HG02678 (cell line): ENCODE results near the gene PLEKHA1.

Source experiments
- ATAC-seq: cut with Tn5 transposase; IDR thresholded peaks from one replicate; pipeline ENCODE4 v1.9.1; 2021; ENCODE audit warnings: mild to moderate bottlenecking, moderate library complexity; ENCODE audit not compliant: unreplicated experiment

Gene PLEKHA1

DNA sequence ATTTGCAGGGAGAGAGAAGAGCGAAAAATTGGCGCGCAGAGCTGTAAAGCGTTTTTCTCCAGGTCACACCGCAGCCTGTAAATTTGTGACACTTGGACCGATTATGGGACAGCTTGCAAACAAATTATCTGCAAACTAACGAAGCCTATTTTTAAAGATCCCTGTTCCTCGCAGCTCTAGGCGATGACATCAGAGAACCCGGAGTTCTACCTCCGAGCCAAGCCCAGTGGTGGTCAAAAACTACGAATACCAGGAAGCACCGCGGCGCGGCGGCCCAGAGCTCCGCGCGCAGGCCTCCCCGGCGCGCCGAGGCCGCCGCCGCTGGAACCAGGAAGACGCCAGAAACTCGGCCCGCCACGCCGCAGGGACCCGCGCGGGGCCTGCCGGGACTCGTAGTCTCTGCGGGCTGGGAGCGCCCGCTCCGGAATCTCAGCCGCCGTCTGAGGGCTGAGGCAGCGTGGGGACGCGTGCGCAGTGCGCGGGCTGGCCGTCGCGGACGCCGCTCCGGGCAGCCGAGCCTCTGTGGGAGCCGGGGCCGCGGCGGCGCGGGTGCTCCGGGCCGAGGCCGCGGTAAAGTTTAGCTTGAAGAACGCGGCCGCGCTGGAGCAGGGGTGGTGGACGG is at the start of gene PLEKHA1:
Gene PLEKHA1, plus strand, starts transcription at position 472 of the 622 bp plus-strand sequence. CDS start 18,493 bp downstream, outside the sequence.
- peak; percentile 89 for ATAC-seq

DNA sequence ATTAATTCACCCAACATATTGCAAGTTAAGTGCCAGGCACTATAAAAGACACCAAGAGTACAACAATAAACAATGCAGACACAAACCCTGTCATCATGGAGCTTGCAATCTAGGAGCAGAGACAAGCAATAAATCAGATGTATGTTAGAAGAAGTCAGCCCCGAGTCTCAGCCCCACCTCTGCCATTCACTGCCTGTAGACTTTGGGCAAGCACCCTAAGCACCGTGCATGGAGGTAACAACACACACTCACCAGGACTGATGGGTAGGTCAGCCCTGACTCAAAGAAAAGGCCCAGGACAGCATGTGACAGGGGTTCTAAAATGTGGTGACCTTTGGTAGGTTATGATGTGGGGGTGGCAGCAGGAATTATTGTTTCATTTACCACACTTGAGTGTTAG is 49.3 kb upstream of the PLEKHA1 start:
- no peak for ATAC-seq

DNA sequence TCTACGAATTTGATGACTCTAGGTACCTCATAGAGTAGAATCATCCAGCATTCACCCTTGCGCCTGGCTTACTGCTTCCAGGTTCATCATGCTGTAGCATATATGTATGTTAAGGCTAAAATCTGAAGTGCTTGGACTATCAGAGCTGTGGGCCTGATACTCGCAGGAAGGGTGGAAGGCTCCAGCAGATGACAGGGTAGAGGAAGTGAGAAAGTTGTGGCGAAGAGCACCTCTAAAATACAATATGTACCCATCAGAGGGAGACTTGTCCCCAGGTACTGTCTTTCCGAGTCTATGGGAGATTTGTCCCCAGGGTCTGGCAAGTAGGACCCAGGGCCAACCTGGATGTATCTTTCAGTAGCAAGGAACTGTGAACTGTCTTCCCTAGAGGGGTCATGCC is 48.1 kb upstream of the PLEKHA1 start:
- ATAC-seq, result peak; percentile 62

DNA sequence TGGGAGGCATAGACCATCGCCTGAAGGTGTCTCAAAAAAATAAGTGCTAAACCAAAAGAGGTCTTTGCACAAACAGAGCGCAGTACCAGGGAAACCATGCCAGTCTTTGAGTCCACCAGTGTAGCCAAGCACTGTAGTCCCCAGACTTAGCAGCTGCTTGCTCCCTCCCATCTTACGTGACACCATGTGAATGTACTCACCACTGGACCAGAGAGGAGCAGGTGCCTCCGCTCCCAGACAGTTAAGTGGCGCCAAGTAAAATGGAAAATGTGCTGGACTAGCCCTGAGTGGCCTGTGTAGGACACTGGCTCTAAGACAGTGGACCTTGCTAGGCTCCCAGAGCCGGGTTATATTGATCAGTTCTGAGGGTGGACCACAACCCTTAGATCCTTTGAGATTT is 47.7 kb upstream of the PLEKHA1 start:
- no peak for ATAC-seq

DNA sequence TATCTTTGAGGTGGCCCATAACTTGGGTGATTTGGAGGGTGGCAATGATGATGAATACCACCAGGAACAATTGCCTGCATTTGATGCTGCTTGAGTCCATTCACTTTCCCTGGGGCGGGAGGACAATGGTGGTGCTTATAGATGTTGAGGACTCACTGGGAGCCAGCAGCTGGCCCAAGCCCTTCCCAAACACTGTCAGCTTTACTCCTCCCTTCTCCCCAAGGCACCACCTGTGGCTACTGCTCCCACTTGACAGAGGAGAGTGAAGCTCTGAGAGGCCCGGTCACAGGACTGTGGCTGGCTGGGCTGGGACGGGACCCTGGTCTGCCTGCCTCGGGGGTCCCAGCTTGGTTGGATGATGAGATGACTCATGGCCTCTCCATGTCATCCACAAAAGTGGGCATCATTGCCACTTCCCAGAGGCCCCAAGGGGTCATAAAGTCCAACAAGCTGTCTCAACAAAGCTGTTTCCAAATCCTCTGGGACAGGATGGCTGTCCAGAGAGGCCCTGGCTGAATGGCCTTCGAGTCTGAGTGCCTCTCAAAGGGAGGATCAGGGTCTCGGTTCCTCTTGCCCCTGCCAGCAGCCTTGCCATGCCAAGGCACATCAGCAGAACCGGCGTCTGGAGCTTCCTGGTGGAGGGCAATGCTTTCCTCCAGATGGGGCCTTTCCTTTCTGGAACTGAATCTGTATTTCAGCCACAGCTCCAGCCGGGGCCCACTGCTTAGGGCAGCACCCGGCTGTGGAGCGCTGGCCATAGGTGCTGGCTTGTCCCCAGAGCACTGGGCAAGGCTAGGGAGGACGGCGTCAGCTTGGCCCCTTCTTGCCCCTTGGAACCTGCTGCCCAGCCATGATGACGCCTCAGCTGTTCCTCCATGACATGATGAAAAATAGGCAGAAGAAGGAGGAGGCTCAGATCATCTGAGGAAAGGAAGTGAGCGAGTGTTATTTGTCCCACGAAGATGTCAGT is 47.0 kb upstream of the PLEKHA1 start:
- ATAC-seq, result no peak

DNA sequence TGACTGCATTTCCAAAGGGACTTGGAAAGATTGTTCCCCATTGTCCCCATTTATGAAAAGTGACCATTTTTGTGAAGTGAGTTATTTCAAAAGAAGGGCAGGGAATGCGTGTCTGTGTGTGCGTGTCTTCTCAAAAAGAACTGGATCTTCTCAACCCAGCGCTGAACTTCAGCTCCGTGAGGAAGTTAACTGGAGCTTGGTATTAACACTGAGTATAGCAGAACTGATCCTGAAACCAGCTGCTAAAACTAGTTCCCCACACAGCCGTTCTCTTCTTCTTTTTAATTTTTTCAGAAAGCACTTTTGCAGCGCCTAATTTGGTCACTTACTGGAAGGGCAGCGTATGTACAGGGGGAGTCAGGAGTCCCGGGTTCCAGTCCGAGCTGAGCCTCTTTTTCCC is 45.8 kb upstream of the PLEKHA1 start:
- no peak for ATAC-seq

DNA sequence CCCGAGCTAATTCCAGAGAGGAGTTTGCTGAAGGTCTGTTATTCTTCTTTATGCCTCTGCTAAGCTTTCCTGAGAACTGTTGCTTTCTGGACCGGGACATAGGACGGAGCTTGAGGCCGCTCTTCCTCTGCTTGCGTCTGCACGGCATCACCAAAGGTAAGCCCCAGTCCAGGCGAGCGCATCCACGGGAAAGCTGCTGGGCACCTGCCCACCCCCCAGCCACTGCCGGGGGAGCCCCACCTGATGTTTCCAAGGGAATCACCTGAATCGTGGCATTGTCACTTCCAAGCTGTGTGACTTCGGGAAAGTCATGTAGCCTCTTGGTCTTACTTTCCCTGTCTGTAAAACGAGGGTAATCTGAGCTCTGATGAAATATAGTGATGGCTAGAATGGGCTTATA is 45.1 kb upstream of the PLEKHA1 start:
- ATAC-seq, result no peak

DNA sequence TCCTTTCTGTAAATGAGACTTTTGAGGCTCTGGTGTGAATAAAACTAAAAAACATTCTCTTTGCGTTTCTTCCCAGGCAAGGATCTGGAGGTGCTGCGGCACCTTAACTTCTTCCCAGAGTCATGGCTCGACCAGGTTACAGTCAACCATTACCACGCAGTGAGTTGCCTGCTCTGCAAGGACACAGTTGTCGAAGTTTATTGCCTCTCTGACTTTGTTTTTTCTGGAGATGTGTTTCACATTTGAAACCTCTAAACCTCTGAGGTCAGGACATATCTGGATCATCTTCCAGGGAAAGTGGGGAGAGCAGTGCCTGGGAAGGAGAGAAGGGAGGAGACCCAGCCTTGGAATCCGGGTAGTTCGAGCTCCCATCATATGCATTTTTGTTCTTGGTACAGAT is 43.4 kb upstream of the PLEKHA1 start:
- no peak for ATAC-seq

DNA sequence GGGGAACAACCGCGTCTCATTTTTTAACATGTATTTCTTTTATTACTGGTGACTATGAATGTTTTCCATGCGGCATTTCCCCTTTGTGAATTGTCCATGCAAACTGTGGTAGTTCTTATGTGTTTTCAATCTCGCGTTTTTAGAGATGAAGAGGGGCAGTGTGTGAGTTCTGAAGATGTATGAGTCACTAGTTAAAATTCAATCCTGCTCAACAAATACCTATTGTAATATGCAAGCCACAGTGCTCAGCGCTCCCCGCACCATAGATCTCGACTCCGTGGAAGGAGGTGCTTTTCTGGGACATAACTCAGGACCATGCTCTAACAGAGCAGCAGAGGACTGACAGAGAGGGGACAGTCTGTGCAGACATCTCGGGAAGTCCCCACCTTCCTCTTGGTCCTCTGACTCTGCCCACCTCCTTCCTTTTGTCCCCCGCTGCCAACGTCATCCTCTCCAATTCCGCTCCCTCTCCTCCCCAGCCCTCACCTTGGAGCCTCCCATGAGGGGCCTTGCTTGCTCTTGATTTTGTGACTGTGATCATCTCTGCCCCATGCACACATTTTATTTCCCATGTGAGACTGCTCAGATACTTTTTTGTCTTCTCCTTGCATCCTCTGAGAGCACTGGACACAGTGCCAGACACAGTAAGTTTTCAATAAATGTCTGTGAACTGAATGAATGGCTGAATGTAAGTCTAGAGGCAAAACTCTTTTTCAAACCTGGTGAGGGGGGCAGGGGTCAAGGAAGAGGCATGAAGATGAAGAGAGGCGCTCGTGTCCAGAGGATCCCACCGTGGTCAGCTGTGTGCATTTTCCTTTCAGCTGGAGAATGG is 42.7 kb upstream of the PLEKHA1 start:
- no peak for ATAC-seq

DNA sequence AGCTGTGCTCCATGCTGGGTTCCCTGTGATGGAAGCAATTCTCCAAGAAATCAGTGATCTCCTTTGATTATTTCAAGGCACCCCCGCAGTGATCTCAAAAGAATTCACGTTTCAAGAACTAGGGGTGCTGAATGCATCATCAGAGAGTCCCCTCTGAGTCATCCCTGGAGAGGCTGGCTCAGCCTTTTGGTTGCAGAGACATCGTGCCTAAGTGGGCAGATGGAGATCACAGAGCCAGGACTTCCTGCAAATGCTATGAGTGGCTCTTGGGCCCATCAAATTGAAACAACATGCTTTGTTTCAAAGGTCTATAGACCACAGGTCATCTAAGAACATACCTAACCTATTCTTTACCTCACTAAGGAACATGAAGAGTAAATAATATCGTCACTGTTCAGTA is 41.5 kb upstream of the PLEKHA1 start:
- no peak for ATAC-seq

DNA sequence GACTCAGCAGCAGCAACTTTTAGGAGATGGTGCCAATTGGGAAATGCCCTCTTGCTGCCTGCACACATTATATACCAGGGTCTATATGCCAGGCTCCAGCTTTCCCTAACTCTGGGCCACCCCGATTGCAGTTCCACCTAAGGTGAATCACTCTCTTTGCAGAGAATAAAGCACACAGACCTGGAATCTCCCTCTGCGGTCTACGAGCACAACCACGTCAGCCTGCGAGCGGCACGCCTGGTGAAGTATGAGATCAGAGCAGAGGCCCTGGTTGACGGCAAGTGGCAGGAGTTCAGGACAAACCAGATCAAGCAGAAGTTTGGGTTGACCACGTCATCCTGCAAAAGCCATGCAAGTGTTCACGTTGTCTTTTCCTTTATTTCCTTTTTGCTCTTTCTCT is 38.2 kb upstream of the PLEKHA1 start:
- ATAC-seq, result no peak

DNA sequence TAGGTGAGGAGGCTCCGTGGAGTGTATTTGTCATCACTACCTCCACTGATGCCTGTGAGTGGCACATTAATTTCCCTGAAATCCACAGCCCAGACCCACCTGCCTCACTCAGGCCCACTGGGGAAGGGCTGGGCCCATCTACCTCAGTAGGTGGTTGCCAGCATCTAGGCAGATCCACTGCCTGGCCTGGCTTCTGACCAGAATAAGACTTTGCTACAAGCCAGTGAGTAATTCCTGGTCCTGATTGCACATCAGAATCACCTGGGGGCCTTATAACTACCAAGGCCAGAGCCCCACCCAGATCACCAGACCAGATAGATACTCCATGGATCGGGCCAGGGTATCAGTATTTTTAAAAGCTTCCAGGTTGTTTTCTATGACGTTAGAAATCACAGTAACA is 37.5 kb upstream of the PLEKHA1 start:
- ATAC-seq, result no peak

DNA sequence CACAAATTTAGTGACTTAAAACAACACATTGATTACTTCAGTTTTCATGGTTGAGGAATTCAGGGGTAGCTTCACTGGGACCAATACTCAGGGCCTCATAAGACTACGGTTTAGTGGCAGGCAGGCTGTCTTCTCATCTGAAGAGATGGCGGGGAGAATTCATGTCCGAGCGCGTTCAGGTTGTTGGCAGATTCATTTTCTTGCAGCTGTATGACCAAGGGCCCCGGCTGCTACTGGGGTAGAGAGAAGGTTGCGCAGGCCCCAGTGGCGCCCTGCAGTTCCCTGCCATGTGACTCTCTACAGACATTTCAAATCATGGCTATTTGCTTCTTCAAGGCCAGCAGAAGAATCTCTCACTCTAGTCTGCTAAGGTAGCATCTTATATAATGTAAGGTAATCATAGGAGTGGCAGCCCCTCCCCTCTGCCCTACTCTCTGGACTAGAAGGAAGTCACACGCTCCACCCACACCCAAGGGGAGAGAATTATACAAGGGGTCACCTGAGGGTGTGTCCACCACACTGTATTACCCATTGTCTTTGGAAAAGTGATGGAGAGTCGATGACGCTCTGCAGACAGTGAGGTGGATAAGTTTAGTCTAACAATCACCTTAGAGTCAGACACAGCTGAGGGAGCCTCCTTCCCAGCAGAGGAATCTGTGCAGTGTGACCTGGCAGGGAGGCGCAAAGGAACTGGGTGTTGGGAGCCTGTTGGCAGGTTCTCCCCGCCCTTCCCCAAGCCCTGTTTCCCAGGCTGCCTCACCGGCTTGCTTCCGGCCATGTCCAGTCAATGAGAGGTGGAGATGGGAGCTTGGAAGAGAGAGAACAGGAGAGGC is 35.7 kb upstream of the PLEKHA1 start:
- ATAC-seq, result no peak

DNA sequence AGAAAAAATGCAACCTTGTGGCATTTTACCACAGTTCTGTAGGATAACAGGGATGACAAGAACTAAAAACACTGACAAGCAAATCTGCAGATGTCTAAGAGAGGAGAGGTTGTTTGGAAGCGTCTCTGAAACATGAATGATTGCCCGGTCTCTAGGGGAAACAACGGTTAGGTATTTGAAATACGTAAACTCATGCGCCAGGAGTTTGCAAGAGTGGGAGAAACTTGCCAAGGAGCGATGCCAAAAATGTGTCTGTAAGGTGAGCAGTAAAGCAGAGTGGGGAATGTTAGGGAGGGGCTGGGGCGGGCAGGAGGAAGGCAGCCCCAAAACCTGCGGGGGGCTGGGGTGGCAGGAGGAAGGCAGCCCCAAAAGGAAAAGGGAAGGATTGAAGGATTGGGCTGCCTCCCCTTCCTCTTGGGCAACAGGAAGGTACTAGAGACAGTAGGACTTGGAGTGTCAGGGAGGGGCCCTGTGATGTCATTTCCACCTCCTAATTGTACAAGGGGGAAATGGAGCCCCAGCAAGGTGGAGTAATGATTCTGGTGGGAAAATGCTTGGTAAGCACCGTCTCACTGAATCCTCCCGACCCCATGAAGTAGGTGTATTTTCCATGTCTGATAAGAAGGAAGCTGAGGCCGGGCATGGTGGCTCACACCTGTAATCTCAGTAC is 33.2 kb upstream of the PLEKHA1 start:
- ATAC-seq, result no peak

DNA sequence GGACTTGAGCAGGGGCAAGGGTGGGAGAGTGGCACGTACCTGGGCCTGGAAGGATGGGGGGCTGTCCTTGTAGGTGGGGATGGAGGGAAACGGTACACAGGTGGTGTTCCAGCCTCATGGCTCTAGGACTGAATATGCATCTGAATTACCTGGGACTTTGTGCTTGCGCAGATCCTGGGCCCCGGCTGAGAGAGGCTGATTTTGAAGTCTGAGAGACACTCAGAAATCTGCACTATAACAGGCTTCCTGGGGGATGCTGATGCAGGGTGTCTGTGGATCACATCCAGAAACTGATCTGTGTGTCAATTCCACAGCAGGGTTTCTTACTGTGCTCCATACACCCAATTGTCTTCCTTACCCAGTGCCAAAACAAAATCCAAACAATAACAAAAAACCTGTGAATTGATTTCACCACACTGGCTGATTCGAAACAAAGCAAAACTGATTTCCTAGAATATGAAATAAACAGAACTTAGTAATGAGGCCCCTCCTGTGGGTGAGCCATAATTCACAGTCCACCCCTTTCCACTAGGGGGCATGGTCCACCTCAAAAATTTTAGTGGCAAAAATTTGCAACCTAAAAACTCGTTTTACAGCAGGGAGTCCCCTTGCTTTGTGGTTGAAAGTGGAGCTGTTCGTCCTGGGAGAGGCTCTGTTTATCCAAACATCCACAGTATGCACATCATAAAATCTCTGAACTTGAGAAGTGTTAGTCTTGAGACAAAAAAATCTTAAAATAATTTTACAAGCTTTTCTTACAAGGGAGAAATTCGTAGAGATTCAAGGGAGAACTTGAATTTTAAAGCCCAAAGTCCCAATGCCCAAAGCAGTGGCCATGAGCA is 32.0 kb upstream of the PLEKHA1 start:
- no peak for ATAC-seq

DNA sequence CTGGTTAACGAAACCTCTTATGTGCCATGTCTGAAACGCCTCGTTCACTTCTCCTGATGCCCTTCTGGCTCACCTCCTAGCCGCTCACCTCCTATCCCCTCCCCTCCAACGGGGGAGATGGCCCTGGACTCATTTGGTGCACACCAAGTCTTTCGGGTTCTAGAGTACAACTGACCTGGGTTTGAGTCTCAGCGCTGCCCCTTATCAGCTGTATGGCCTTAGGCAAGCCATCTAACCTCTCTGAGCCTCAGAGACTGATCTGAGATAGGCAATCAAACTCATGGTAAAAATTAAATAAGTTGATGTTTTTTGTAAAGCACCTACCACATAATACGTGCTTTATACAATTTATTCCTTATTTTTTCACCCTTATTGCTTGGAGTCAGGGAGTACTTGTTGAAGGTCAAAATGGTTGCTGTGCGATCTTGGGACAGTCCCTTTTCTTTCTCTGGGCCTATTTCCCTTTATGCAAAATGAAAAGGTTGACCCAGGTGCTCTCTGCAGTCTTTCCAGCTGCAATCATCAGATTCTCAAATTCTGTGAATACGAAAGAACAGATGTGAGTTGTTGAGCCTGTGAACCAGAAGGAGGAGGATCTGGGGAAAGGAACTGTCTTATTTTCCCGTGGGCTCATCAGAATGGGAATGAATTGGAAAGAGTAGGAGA is 31.2 kb upstream of the PLEKHA1 start:
- no peak for ATAC-seq

DNA sequence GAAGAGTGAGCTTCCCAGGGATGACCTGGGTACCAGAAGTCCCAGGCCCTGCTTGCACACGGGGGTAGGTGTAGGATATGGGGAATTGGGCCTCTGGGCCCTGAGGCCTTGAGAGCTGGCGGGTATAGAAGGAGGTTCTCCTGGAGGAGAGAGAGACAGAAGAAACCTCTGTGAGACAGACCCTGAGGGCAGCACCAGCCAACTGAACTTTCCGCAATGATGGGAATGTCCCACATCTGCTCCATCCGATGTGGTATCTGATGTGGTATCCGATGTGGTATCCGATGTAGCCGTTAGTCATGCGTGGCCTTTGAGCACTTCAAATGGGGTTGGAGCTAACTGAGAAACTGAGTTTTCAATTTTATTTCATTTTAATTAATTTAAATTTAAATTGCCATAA is 30.6 kb upstream of the PLEKHA1 start:
- ATAC-seq, result no peak

DNA sequence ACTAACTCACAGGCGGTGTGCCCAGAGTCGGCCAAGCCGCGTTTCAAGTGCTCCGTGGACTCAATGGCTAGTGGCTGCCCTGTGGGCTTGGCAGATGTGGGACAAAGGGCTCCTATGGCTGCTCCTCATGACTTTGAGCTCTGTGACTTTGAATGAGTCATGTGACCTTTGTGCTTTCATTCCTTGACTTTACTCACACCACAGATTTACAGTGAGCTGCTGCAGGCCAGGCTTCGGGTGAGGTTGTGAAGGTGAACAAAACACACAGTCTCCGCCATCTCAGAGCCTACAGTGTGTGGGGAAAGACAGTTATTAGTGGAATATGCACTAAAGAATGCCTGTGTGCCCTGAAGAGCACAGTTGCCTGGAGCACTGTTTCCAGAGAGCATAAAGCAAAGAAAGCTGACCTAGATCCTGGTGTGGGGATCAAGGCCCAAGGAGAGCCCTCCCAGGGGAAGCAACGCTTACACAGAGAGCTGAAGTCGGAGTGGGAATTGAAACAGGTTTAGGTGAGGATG is 29.7 kb upstream of the PLEKHA1 start:
- ATAC-seq, result no peak
